SK-N-SH treated with all-trans-retinoic acid at 6 μM for 48 hours (cell line): Measurements from ENCODE around the gene LENG1.

Experiments
- CREB5 ChIP-seq: fragments of 250-450 bp; sonication (Bioruptor Pico); IDR thresholded peaks from 2 replicates; pipeline ENCODE4 v1.5.1; 2020; ENCODE audit warnings: low read depth, mild to moderate bottlenecking, moderate library complexity
- ZNF565 ChIP-seq: fragments of 450-650 bp; formaldehyde crosslinking; conservative IDR thresholded peaks from 2 replicates; pipeline ENCODE4 v1.5.0; 2020; ENCODE audit warnings: low read depth, mild to moderate bottlenecking, moderate library complexity

GRCh38 chr19:54199401-54199800 is 39.9 kb upstream of the LENG1 start:
- TF ChIP-seq ZNF565 (CRISPR knock-in tag): no peak
- no peak for TF ChIP-seq CREB5 (CRISPR knock-in tag)
